ENCODE measurements around the gene SLIT3. TPM values are rescaled to one million over a fixed set of nuclear protein-coding genes. Genes with fewer than 3 reads are reported as not detected.

The SLIT3 gene
- total and polyA plus RNA-seq, 9 of the 15 experiments (the other 6 are each of a cell fraction or from before 2014, with no cell fraction given): 0.01 to 0.04 TPM; not detected in 7

DNA sequence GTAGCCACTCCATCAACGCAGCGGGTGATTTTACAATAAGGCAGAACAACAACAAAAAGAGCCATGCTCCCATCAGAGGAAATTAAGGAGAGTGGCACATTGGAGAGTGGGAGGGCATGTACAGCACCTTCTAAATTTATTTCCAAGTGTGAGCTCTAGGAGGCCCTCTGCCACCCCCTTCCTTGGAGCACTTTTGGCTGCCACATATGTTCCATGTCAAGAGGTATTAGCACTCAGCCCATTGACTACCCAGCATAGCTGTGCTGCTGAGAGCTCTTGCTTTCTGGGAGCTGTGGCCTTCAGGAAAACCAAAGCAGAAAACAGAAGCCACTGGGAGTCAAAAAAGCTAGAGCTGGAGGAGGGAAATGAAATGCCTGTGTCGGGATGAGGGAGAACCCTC is 521.6 kb downstream of the SLIT3 start (continued):
- TF ChIP-seq, protein P1, sequence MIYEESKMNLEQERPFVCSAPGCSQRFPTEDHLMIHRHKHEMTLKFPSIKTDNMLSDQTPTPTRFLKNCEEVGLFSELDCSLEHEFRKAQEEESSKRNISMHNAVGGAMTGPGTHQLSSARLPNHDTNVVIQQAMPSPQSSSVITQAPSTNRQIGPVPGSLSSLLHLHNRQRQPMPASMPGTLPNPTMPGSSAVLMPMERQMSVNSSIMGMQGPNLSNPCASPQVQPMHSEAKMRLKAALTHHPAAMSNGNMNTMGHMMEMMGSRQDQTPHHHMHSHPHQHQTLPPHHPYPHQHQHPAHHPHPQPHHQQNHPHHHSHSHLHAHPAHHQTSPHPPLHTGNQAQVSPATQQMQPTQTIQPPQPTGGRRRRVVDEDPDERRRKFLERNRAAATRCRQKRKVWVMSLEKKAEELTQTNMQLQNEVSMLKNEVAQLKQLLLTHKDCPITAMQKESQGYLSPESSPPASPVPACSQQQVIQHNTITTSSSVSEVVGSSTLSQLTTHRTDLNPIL (CRISPR knock-in tag; IDR thresholded peaks at IDR 0.05): no peak
- TF ChIP-seq, protein P2, sequence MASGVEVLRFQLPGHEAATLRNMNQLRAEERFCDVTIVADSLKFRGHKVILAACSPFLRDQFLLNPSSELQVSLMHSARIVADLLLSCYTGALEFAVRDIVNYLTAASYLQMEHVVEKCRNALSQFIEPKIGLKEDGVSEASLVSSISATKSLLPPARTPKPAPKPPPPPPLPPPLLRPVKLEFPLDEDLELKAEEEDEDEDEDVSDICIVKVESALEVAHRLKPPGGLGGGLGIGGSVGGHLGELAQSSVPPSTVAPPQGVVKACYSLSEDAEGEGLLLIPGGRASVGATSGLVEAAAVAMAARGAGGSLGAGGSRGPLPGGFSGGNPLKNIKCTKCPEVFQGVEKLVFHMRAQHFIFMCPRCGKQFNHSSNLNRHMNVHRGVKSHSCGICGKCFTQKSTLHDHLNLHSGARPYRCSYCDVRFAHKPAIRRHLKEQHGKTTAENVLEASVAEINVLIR (CRISPR knock-in tag; IDR thresholded peaks at IDR 0.05): no peak
- TF ChIP-seq, protein P3, sequence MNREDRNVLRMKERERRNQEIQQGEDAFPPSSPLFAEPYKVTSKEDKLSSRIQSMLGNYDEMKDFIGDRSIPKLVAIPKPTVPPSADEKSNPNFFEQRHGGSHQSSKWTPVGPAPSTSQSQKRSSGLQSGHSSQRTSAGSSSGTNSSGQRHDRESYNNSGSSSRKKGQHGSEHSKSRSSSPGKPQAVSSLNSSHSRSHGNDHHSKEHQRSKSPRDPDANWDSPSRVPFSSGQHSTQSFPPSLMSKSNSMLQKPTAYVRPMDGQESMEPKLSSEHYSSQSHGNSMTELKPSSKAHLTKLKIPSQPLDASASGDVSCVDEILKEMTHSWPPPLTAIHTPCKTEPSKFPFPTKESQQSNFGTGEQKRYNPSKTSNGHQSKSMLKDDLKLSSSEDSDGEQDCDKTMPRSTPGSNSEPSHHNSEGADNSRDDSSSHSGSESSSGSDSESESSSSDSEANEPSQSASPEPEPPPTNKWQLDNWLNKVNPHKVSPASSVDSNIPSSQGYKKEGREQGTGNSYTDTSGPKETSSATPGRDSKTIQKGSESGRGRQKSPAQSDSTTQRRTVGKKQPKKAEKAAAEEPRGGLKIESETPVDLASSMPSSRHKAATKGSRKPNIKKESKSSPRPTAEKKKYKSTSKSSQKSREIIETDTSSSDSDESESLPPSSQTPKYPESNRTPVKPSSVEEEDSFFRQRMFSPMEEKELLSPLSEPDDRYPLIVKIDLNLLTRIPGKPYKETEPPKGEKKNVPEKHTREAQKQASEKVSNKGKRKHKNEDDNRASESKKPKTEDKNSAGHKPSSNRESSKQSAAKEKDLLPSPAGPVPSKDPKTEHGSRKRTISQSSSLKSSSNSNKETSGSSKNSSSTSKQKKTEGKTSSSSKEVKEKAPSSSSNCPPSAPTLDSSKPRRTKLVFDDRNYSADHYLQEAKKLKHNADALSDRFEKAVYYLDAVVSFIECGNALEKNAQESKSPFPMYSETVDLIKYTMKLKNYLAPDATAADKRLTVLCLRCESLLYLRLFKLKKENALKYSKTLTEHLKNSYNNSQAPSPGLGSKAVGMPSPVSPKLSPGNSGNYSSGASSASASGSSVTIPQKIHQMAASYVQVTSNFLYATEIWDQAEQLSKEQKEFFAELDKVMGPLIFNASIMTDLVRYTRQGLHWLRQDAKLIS (CRISPR knock-in tag; IDR thresholded peaks at IDR 0.05): no peak
- TF ChIP-seq ASH1L (IDR thresholded peaks at IDR 0.05; ENCODE audit: borderline replicate concordance, low read depth, partially characterized antibody) (no peak), TAF7 (tag; IDR thresholded peaks at IDR 0.05) (no peak), SMARCA4 (IDR thresholded peaks at IDR 0.05) (no peak)
